ENCODE results near the gene IMMP2L. TPM values are rescaled to one million over a fixed set of nuclear protein-coding genes. Genes with fewer than 3 reads are reported as not detected.

The IMMP2L gene
- total and polyA plus RNA-seq, 2 of the 8 experiments (the other 6 are each of a cell fraction or from before 2014, with no cell fraction given): 2.3 to 10.1 TPM

GRCh38 chr7:111012149-111012548, 550.1 kb downstream of the IMMP2L start (continued):
- TF ChIP-seq CHD7 (IDR thresholded peaks at IDR 0.05; ENCODE audit: insufficient replicate concordance, low read length): no peak
- no peak for TF ChIP-seq SP2 (IDR thresholded peaks at IDR 0.05; ENCODE audit: low read length)
- no peak for TF ChIP-seq POU5F1 (IDR thresholded peaks at IDR 0.05; ENCODE audit: low read depth, low read length)
- no peak for TF ChIP-seq SIN3A (conservative IDR thresholded peaks at IDR 0.05 in 1 of 2, IDR thresholded peaks at IDR 0.05 in 1 of 2; ENCODE audit: low read depth in 1 of 2, low read length in 2 of 2)
- no peak for TF ChIP-seq NRF1 (IDR thresholded peaks at IDR 0.05; ENCODE audit: low read depth, low read length)
- TF ChIP-seq RXRA (IDR thresholded peaks at IDR 0.05; ENCODE audit: insufficient read depth, low read depth, low read length): no peak

Measured in H1 (cell line).